NOMO-1 treated with dmso at 0.1 percent for 144 hours (cell line): ENCODE results near the gene LBX1.
A peak's percentile ranks its signal among the peaks of the same experiment; 100 is the strongest.

ENCODE experiments used
- DNase-seq: peaks from one replicate; lab custom pipeline; 2025; ENCODE audit not compliant: unreplicated experiment; lab: John Stamatoyannopoulos, UW

The LBX1 gene, protein sequence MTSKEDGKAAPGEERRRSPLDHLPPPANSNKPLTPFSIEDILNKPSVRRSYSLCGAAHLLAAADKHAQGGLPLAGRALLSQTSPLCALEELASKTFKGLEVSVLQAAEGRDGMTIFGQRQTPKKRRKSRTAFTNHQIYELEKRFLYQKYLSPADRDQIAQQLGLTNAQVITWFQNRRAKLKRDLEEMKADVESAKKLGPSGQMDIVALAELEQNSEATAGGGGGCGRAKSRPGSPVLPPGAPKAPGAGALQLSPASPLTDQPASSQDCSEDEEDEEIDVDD

DNA sequence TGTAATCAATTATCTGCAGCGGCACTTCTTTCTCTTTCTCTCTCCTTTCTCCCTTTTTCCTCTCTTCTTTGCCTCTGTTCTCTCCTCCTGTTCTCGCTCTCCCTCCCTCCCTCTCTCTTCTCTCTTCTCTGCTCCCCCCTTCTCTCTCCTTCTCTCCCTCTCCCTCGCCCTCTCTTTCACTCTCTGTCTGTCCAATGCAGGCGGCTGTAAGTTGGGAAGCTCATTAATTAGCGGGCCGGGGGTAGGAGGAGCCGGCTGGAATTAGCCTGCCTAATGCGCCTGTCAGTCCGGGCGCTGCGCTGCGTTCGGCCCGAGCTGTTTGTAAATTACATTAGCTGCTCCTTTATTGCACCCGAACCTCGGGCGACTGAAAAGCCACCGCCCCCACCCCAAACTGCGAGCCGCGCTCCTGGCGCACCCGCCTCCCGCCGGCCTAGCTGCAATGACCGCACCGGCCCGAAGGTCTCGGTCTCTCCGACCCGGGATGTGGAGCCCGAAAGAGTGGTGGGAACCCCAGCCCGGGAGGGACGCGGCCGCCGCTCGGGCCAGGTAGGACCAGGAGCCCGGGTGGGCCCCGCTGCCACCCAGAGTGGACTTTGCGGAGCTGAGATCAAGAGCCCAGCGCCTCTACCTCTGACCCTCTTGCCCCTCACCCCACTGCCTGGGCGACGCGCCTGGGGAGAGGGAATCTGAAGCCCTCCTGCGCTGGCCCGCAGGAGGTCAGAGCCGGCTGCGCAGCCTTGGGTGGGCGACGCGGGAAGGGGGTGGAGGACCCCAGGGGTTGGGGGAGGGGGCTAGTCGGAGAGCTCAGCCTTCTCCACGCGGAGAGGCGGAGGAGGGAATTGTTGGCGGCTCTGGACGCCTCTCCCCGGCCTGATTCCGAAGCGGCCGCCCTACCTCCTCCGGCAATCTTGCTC lies at the start of gene LBX1:
Gene LBX1, minus strand, starts transcription at position 198 of the 917 bp plus-strand sequence. CDS start 648 bp downstream, outside the sequence.
- DNase-seq = no peak

DNA sequence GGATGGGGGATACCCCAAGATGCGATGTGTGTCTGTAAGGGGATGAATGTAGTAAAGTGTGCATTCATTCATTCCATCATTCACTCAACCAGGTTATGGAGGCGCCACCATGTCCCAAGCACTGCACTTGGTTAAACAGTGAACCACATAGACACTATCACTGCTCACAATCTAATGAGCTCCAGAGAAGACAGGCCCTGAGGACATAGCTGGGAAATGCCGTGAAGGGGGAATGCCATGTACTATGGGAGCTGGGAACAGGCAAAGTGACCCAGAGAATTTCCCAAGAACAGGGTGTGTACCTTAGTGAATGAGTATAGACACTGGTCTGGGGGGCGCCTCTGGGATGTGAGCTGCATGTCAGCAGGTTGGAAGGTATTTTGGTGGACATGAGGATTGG lies 44.5 kb upstream of the LBX1 start:
- DNase-seq = no peak

DNA sequence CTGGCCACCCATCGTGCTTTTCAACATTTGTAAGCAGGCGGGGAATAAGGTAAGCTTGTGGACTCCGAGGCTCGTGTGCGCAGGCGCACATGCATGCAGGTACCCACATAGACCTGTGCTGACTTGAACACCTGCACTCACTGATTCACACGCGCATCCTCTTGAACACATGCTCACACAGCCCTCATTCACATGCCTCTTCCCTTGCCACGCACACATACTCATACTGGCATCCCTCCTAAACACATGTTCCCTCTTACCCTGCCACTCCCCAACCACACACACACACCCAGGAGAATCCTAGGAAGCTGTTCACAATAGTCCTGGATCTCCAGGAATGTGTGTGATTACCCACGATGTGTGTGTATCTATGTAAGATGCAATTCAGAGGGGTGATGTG lies 44.1 kb upstream of the LBX1 start:
- DNase-seq = no peak

- peak; percentile 37 for DNase-seq
These were observed 43.1 kb upstream of the LBX1 start for GRCh38 chr10:101272229-101272868.

DNA sequence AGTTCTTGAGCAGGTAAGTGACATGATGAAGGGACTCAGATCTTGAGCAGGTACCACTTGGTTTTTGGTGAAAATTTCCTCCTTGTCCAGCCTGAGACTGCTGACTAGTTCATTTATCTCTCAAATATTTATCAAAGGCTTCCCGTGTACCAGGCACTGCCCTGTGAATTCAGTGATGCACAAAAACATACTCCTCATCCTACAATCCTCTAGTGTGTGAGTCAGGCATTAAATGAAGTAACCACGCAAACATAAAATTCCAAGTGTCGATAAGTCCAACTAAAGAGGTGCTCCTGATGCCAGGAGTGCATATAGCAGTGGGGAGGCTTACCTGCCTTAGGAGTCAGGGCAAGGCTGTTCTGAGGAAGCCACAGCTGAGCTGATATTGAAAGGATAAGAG lies 41.5 kb upstream of the LBX1 start:
- no peak for DNase-seq

DNA sequence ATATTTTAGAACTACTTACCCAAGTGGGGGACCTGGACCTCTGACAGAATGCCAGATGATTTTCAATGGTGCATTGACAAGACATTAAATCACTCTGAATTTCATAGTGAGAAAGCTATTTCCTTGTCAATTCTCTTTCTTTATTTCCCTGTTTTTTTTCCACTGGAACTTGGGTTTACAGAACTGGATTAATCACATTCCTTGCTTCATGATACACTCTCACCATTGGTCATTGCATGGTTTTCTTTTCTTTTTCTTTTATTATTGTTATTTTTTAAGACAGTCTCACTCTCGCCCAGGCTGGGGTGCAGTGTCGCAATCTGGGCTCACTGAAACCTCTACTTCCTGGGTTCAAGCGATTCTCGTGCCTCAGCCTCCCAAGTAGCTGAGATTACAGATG lies 38.5 kb upstream of the LBX1 start:
- no peak for DNase-seq

GRCh38 chr10:101267290-101267680 lies 38.0 kb upstream of the LBX1 start:
- DNase-seq = no peak

- no peak for DNase-seq
These were observed 37.4 kb upstream of the LBX1 start for GRCh38 chr10:101266381-101267289.

GRCh38 chr10:101263150-101263752 lies 34.0 kb upstream of the LBX1 start:
- no peak for DNase-seq

GRCh38 chr10:101262147-101262546 lies 32.9 kb upstream of the LBX1 start:
- no peak for DNase-seq

GRCh38 chr10:101261702-101262101 lies 32.4 kb upstream of the LBX1 start:
- no peak for DNase-seq

DNA sequence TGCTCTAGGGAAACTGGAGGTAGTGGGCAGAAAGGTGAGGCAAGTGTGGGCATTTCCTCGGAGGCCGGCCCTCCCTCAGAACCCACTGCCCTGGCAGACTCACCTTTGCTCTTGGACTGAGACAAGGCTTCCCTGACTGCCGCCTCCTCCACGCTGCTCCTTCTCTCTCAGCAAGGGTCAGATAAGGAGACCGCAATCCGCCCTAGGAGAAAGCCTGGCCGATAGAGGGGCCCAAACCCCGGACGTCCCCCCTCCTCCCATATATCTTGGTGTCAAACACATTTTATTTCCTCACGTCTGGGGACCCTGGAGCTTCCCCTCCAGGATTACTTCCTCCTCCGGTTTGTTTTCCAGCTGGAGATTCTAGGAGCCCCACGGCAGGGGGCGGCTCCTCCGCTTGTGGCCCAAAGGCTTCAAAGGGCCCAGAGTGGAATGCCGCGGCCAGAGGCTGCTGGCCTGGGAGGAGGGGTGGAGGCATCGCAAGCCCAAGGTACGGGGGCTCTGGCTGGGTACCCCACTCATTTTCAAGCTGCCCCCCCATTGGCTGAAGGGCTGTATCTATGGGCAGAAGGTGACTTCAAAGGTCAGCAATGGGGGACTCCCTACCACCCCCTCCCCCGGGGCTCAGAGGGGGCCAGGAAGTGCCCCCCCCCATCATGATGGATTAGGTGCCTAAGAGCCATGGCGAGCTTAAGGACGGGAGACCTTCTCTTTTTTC lies 31.7 kb upstream of the LBX1 start:
- no peak for DNase-seq

- no peak for DNase-seq
These were observed 29.1 kb upstream of the LBX1 start for GRCh38 chr10:101258179-101258885.

GRCh38 chr10:101257491-101257890 lies 28.2 kb upstream of the LBX1 start:
- no peak for DNase-seq

DNA sequence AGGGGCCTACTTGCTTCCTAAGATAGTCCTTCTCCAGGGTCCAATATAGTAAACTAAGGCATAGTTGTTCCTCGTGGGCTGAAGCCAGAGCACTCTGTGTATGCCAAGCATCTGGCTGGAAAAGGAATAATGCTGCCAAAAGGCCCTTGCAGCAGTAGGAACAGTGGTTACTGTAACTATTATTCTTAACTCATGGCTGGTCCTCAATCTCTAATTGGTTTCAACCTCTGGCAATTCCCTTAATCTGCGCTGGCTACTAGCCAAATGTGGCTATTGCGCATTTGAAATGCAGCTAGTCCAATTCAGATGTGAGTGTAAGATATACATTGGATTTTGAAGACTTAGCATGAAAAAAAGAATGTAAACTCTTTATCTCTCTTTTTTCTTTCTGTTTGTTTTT lies 27.8 kb upstream of the LBX1 start:
- DNase-seq = no peak

DNA sequence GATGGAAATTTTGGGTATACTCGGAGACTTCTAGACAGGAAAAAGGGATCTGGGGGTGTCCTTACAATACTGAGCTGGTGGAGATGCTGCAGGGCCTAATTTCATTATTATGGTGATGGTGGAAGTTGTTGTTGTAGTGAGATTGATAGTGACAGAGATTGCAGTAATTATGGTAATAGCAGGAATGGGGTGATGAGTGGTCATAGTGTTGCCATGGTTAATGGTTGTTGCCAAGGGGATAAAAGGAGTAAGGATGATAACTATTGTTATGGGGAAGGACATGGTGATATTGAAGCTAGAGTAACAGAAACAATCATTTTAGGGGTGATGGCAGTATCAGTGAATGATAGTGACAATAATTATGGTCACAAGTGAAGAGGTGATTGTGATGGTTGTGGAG lies 27.1 kb upstream of the LBX1 start:
- no peak for DNase-seq

GRCh38 chr10:101250136-101250535 lies 20.9 kb upstream of the LBX1 start:
- no peak for DNase-seq

DNA sequence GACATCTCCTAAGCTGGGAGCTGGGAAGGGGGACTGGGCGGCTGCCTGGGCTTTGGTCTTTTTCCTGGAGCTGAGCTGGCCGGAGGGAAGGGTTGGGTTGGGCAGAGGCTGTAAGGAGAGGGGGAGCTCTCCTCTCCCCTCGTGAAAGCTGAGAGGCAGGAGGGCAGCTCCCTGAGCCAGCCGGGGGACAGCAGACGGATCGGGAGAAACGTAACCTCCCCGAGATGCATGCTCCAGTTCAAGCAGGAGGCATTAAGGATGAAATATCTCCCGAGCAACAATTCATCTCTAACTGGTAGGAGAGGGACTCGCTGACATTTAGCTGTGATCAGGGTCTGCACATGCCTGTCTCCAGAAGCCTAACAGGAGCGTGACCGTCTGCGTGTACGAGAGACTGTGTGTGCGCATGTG lies 19.9 kb upstream of the LBX1 start:
- DNase-seq = no peak

GRCh38 chr10:101246639-101247038 lies 17.4 kb upstream of the LBX1 start:
- no peak for DNase-seq
